ENCODE measurements around the gene AFAP1L2.

Gene AFAP1L2

DNA sequence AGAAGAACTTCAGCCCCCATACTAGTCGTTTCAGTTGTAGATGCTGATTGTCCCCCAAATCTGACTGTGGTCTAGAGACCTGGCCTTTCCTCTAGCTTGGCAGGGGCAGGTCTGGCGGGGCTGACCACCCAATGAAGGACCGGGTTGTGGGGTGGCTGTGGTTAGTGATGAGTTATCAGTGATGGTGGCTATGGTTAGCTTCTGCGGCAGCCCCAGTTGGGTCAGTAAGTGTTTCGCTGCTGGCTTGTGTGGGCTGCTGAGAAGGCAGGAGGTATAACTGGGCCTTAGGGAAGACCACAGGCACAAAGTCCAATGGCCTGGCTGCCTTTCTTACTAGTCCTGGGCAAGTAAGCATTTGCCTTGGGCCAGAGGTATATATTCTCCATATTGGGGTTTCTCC lies 143.9 kb downstream of the AFAP1L2 start:
- H3K4me3 ChIP-seq (replicated peaks in 1 of 2; ENCODE audit: low read depth in 2 of 2, low read length in 2 of 2): no peak overlapping the region
- TF ChIP-seq, protein P1, sequence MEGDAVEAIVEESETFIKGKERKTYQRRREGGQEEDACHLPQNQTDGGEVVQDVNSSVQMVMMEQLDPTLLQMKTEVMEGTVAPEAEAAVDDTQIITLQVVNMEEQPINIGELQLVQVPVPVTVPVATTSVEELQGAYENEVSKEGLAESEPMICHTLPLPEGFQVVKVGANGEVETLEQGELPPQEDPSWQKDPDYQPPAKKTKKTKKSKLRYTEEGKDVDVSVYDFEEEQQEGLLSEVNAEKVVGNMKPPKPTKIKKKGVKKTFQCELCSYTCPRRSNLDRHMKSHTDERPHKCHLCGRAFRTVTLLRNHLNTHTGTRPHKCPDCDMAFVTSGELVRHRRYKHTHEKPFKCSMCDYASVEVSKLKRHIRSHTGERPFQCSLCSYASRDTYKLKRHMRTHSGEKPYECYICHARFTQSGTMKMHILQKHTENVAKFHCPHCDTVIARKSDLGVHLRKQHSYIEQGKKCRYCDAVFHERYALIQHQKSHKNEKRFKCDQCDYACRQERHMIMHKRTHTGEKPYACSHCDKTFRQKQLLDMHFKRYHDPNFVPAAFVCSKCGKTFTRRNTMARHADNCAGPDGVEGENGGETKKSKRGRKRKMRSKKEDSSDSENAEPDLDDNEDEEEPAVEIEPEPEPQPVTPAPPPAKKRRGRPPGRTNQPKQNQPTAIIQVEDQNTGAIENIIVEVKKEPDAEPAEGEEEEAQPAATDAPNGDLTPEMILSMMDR (IDR thresholded peaks at IDR 0.05; ENCODE audit: low read depth, low read length): no peak
- no peak for DNase-seq (ENCODE audit: low read depth in 2 of 2)

DNA sequence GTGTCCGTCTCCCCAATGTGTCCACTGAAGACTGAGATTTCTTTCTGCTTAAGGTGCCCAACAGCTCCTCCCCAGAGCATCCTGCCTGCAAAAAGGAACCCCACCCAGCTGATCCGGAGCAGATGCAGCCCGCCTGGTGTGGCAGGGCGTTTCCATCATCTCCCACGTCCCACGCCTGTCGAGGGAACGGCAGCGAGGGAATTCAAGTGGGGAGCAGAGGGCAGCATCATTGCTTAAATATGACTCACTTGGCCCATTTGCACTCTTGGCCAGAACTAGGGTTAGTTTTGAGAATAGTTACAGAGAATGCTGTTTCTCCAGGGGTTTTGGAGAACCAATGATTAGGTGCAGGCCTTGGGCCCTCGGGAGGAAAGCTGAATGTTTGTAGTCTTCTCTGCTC lies 144.5 kb downstream of the AFAP1L2 start:
- no peak overlapping the region for H3K4me3 ChIP-seq (replicated peaks in 1 of 2; ENCODE audit: low read depth in 2 of 2, low read length in 2 of 2)
- TF ChIP-seq, protein P1 (IDR thresholded peaks at IDR 0.05; ENCODE audit: low read depth, low read length): no peak
- peak; percentile 48 to 72 for DNase-seq (ENCODE audit: low read depth in 2 of 2)

DNA sequence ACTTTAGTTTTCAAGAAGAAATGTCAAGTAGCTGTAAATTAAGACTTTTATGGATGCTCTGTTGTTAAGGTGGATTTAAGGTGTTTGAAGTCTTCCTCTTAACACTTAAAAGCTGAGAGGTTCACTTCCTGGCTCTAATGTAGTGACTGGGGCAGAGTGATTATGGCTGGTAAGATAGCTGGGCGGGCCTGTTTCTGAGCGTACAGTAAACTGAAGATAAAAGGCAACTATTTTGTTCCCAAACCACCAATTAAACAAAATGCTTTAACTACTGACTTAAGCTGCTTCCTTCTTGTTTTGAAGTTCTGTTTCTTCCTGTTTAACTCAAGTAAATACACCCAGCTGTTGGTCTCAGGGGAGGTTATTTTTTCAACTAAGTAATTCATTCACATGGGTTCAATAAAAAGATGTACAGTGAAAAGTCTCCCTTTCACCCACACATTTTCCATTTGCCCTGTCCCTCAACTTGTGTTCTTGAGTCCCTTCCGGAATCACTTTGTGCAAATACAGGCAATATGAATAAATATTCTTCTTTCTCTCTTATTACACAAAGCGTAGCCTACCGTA lies 145.9 kb downstream of the AFAP1L2 start:
- TF ChIP-seq, protein P1 (IDR thresholded peaks at IDR 0.05; ENCODE audit: low read depth, low read length): no peak
- no peak overlapping the region for H3K4me3 ChIP-seq (replicated peaks in 1 of 2; ENCODE audit: low read depth in 2 of 2, low read length in 2 of 2)
- DNase-seq (ENCODE audit: low read depth in 2 of 2): no peak

DNA sequence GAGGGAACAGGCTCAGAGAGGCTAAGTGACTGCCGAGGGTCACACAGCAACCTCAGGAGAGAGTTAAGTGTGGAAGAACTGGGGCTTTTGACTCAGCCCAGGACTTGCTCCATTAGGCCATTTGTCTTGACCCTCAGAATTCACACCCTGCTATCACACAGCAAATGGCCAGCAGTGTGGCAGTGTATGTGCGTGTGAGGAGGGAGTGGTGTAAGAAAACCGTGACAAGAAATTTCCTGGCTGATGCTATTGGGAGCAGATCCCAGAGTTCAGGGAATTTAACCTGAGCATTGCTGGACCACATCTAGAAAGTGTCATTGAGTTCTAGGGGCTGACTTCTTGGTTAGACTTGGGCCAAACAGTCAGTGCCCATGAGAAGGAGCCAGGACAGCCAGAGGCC lies 146.8 kb downstream of the AFAP1L2 start:
- H3K4me3 ChIP-seq (replicated peaks in 1 of 2; ENCODE audit: low read depth in 2 of 2, low read length in 2 of 2): no peak overlapping the region
- peak in 1 of 2 donors; percentile 6 for DNase-seq (ENCODE audit: low read depth in 2 of 2)
- TF ChIP-seq, protein P1 (IDR thresholded peaks at IDR 0.05; ENCODE audit: low read depth, low read length): no peak

DNA sequence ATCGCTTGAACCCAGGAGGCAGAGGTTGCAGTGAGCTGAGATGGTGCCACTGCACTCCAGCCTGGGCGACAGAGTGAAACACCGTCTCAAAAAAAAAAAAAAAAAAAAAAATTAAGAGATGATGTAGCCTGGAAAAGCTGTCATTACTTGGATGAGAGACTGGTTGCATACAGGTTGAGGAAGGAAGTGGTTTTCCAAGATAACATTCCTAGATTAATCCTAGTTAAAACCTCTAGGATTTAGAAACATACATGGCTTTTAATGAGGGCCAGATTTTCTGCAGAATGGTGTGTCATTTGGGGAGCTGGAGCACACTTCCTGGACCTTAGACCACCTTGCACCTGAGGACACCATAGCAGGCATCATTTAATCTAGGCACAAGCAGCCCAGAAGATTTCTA lies 147.5 kb downstream of the AFAP1L2 start:
- TF ChIP-seq, protein P1 (IDR thresholded peaks at IDR 0.05; ENCODE audit: low read depth, low read length): no peak
- H3K4me3 ChIP-seq (replicated peaks in 1 of 2; ENCODE audit: low read depth in 2 of 2, low read length in 2 of 2): no peak overlapping the region
- peak in 1 of 2 donors; percentile 10 for DNase-seq (ENCODE audit: low read depth in 2 of 2)

DNA sequence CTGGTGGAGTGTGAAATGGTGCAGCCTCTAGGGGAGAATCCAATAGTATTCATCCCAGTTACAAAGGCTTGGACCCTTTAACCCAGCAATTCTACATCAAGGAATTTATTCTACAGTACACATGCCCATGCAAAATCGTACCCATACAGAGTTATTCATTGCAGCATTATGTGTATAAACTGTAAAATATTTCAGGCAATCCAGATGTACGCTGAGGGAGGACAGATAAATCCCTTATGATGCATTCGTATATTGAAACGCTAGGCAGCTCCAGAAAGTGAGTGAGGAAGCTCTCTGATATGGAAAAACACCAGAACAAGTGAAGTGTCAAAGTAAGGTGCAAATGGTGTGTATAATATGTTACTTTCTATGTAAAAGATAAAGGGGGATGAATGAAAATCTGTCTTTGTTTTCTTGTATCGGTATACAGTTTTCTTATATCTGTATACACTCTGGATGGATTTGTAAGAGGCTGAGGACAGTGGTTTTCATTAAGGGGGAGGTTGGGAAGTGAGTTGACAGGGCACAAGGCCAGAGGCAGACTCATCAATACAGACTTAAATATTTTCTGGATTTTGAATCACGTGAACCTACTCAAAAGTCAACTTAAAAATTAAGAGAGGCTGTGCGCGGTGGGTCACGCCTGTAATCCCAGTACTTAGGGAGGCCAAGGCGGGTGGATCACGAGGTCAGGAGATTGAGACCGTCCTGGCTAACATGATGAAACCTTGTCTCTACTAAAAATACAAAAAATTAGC lies 148.1 kb downstream of the AFAP1L2 start:
- H3K4me3 ChIP-seq (replicated peaks in 1 of 2; ENCODE audit: low read depth in 2 of 2, low read length in 2 of 2): no peak overlapping the region
- DNase-seq (ENCODE audit: low read depth in 2 of 2): no peak
- TF ChIP-seq, protein P1 (IDR thresholded peaks at IDR 0.05; ENCODE audit: low read depth, low read length): no peak
